HG02870 (cell line): ENCODE results near the gene ZNF286A.
"Not testable (repeated sequence)": the region's sequence is repeated elsewhere in the genome, so short reads cannot be mapped to it uniquely, and the experiment has no call there.

Experiments used
- ATAC-seq: cut with Tn5 transposase; IDR thresholded peaks from one replicate; pipeline ENCODE4 v1.9.1; 2021; ENCODE audit warnings: mild to moderate bottlenecking, moderate library complexity; ENCODE audit not compliant: unreplicated experiment

ZNF286A gene

GRCh38 chr17:15768865-15769533 lies 69.4 kb downstream of the ZNF286A start:
- ATAC-seq = not testable (repeated sequence)
